SK-N-SH treated with all-trans-retinoic acid at 6 μM for 48 hours (cell line): ENCODE data around the gene ARHGEF12.
A peak's percentile ranks its signal among the peaks of the same experiment; 100 is the strongest.

Experiments used
- ATAC-seq: fragments of 200-7000 bp; cut with Tn5 transposase; 3 replicates; pipeline ENCODE4 v1.9.1; 2020; ENCODE audit warnings: mild to moderate bottlenecking, moderate library complexity
- ARNTL ChIP-seq: fragments of 450-650 bp; formaldehyde crosslinking; IDR thresholded peaks from 2 replicates; pipeline ENCODE4 v1.5.0; 2020; ENCODE audit warnings: low read depth, mild to moderate bottlenecking, moderate library complexity, borderline replicate concordance
- BACH2 ChIP-seq: fragments of 250-450 bp; sonication (Bioruptor Pico); IDR thresholded peaks from 2 replicates; pipeline ENCODE4 v1.9.0; 2021; ENCODE audit warnings: mild to moderate bottlenecking, borderline replicate concordance
- CSDC2 ChIP-seq: fragments of 250-450 bp; sonication (Bioruptor Pico); IDR thresholded peaks from 2 replicates; pipeline ENCODE4 v1.5.0; 2020; ENCODE audit warnings: mild to moderate bottlenecking, moderate library complexity
- ESRRG ChIP-seq: fragments of 250-450 bp; sonication (Bioruptor Pico); IDR thresholded peaks from 2 replicates; pipeline ENCODE4 v1.6.1; 2021; ENCODE audit warnings: mild to moderate bottlenecking
- GLIS3 ChIP-seq: fragments of 250-450 bp; sonication (Bioruptor Pico); IDR thresholded peaks from 2 replicates; pipeline ENCODE4 v1.5.0; 2020; ENCODE audit warnings: mild to moderate bottlenecking, moderate library complexity
- ISL1 ChIP-seq: fragments of 250-450 bp; sonication (Bioruptor Pico); IDR thresholded peaks from 2 replicates; pipeline ENCODE4 v2.1.2; 2022; ENCODE audit warnings: mild to moderate bottlenecking, moderate library complexity
- OSR1 ChIP-seq: fragments of 250-450 bp; sonication (Bioruptor Pico); IDR thresholded peaks from 2 replicates; pipeline ENCODE4 v1.8.0; 2022; ENCODE audit warnings: moderate library complexity, mild to moderate bottlenecking, inconsistent platforms
- PPARA ChIP-seq: fragments of 250-450 bp; sonication (Bioruptor Pico); IDR thresholded peaks from 2 replicates; pipeline ENCODE4 v1.5.0; 2020; ENCODE audit warnings: mild to moderate bottlenecking, borderline replicate concordance
- RARB ChIP-seq: fragments of 250-450 bp; sonication (Bioruptor Pico); IDR thresholded peaks from 2 replicates; pipeline ENCODE4 v1.8.0; 2021; ENCODE audit warnings: mild to moderate bottlenecking, moderate library complexity
- SNAI2 ChIP-seq: fragments of 250-450 bp; sonication (Bioruptor Pico); IDR thresholded peaks from 2 replicates; pipeline ENCODE4 v1.5.0; 2020; ENCODE audit warnings: mild to moderate bottlenecking, moderate library complexity
- TCF4 ChIP-seq: fragments of 250-450 bp; sonication (Bioruptor Pico); IDR thresholded peaks from 2 replicates; pipeline ENCODE4 v1.8.0; 2021; ENCODE audit warnings: mild to moderate bottlenecking, moderate library complexity, borderline replicate concordance
- TOX ChIP-seq: fragments of 250-450 bp; sonication (Bioruptor Pico); IDR thresholded peaks from 2 replicates; pipeline ENCODE4 v1.8.0; 2021; ENCODE audit warnings: mild to moderate bottlenecking, moderate library complexity, borderline replicate concordance
- ZC3H10 ChIP-seq: fragments of 250-450 bp; sonication (Bioruptor Pico); IDR thresholded peaks from 2 replicates; pipeline ENCODE4 v1.5.1; 2021; ENCODE audit warnings: mild to moderate bottlenecking, moderate library complexity
- ZFP3 ChIP-seq: fragments of 250-450 bp; sonication (Bioruptor Pico); IDR thresholded peaks from 2 replicates; pipeline ENCODE4 v1.5.0; 2020; ENCODE audit warnings: mild to moderate bottlenecking, moderate library complexity
- ZFP30 ChIP-seq: fragments of 450-650 bp; formaldehyde crosslinking; IDR thresholded peaks from 2 replicates; pipeline ENCODE4 v1.5.0; 2022; ENCODE audit warnings: mild to moderate bottlenecking, moderate library complexity
- ZNF565 ChIP-seq: fragments of 450-650 bp; formaldehyde crosslinking; conservative IDR thresholded peaks from 2 replicates; pipeline ENCODE4 v1.5.0; 2020; ENCODE audit warnings: low read depth, mild to moderate bottlenecking, moderate library complexity
- ZNF70 ChIP-seq: fragments of 450-650 bp; formaldehyde crosslinking; IDR thresholded peaks from 2 replicates; pipeline ENCODE4 v1.5.0; 2020; ENCODE audit warnings: mild to moderate bottlenecking, moderate library complexity
- ZNF8 ChIP-seq: fragments of 450-650 bp; formaldehyde crosslinking; IDR thresholded peaks from 2 replicates; pipeline ENCODE4 v1.5.0; 2020; ENCODE audit warnings: mild to moderate bottlenecking, moderate library complexity
- TF ChIP-seq, protein P1 (sequence below): fragments of 250-450 bp; sonication (Bioruptor Pico); IDR thresholded peaks from 2 replicates; pipeline ENCODE4 v1.8.0; 2021; ENCODE audit warnings: low read depth, mild to moderate bottlenecking, moderate library complexity, borderline replicate concordance
- TF ChIP-seq, protein P2 (sequence below): fragments of 250-450 bp; sonication (Bioruptor Pico); IDR thresholded peaks from 2 replicates; pipeline ENCODE4 v1.5.0; 2020; ENCODE audit warnings: mild to moderate bottlenecking, moderate library complexity
- TF ChIP-seq, protein P3 (sequence below): fragments of 250-450 bp; sonication (Bioruptor Pico); IDR thresholded peaks from 2 replicates; pipeline ENCODE4 v1.5.1; 2021; ENCODE audit warnings: mild to moderate bottlenecking, moderate library complexity
- TF ChIP-seq, protein P4 (sequence below): fragments of 250-450 bp; sonication (Bioruptor Pico); IDR thresholded peaks from 2 replicates; pipeline ENCODE4 v1.5.1; 2020; ENCODE audit warnings: low read depth, mild to moderate bottlenecking, moderate library complexity
- TF ChIP-seq, protein P5 (sequence below): fragments of 250-450 bp; sonication (Bioruptor Pico); IDR thresholded peaks from 2 replicates; pipeline ENCODE4 v1.8.0; 2020; ENCODE audit warnings: mild to moderate bottlenecking, moderate library complexity, borderline replicate concordance

ARHGEF12 gene

DNA sequence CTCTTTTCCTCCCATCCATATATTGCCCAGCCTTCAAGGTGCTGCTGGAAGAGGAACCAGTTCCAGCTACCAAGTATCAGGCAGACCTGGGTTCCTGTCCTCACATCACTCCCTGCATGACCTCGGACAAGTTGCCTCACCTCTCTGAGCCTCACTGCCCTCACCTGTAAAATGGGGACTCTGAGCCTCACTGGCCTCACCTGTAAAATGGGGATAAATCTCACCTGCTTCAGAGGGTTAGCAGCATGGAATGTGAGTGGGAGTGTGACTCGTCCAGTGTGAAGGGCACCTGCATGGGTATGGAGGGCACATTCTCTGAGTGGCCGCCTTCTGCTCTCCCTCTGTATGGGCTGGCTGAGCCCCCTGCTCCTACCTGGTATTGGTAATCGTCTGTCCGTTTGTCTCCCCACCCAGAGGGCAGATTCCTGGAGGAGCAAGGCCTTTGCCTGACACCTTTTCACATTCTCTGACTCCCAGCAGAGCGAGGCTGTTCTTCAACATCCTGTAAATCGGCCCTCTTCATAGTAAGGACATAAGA, 179.0 kb downstream of the ARHGEF12 start (continued):
- TF ChIP-seq, protein P1, sequence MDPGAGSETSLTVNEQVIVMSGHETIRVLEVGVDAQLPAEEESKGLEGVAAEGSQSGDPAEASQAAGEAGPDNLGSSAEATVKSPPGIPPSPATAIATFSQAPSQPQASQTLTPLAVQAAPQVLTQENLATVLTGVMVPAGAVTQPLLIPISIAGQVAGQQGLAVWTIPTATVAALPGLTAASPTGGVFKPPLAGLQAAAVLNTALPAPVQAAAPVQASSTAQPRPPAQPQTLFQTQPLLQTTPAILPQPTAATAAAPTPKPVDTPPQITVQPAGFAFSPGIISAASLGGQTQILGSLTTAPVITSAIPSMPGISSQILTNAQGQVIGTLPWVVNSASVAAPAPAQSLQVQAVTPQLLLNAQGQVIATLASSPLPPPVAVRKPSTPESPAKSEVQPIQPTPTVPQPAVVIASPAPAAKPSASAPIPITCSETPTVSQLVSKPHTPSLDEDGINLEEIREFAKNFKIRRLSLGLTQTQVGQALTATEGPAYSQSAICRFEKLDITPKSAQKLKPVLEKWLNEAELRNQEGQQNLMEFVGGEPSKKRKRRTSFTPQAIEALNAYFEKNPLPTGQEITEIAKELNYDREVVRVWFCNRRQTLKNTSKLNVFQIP (CRISPR knock-in tag): no peak
- no peak for TF ChIP-seq PPARA (CRISPR knock-in tag)

DNA sequence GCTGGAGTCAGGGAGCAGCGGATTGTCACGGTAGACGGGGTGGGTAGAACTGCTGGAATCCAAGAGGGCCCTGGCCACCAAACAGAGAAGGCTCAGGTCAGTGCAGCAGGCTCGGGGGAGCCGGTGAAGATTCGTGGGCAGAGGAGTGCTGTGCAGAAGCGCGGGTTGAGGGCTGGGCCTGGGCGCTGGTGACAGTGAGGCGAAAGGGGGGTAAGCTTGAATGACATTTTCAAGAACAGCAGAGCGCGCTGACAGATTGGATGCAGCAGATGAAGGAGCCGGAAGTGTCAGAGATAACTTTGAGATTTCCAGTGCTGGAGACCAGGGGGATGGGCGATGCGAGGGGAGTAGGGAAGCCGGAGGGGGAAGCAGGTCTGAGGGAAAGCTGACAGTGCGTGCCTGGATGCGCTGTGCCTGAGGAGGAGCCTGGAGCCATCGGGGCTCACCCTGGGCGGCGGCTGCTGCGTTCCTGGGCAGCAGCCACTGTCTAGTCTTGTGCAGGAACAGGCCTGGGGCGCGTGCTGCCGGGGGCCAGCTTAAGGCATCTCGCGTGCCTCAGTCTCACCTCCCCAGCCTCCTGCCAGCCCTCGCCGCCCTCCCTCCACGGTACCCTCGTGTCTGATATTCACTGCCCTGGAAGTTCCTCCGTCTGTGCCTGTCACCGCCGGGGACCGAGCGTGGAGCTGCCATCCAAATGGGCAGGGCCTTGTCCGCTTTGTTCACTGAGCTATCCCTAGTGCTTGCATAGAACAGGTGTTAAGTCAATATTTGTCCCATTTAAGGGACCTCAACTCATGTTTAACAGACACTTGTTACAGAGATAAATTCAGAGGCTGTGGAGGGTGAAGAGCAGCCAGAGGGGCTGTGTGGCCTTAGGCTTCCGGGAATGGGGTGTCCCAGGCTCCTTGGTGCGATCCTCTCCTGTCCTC, 180.5 kb downstream of the ARHGEF12 start:
- peak; percentile 19; the same call in 2 of the 3 replicates for ATAC-seq

DNA sequence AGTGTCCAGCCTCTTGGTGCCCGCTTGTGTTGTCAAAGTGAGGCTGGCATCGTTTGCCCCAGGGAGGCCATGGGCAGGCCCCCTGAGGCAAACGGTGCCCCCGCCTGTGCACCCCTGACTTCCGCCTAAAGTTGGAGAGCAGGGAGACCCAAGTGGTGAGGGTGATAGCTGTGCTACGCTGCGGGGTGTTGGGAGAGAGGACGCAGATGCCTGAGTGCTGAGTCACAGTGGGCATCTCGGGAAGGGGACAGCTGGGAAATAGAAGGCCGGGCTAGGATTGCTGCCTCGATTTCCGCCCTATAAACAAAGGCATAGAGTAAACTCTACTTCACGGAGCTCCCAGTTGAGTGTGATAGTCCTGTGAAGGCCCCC, 181.2 kb downstream of the ARHGEF12 start:
- ATAC-seq: no peak; the same call in 2 of the 3 replicates
- no peak for TF ChIP-seq ISL1 (CRISPR knock-in tag)
- no peak for TF ChIP-seq ZC3H10
- no peak for TF ChIP-seq ZNF70
- no peak for TF ChIP-seq TOX
- TF ChIP-seq SNAI2 (CRISPR knock-in tag): no peak
- no peak for TF ChIP-seq CSDC2 (CRISPR knock-in tag)
- no peak for TF ChIP-seq ZNF8
- TF ChIP-seq, protein P2, sequence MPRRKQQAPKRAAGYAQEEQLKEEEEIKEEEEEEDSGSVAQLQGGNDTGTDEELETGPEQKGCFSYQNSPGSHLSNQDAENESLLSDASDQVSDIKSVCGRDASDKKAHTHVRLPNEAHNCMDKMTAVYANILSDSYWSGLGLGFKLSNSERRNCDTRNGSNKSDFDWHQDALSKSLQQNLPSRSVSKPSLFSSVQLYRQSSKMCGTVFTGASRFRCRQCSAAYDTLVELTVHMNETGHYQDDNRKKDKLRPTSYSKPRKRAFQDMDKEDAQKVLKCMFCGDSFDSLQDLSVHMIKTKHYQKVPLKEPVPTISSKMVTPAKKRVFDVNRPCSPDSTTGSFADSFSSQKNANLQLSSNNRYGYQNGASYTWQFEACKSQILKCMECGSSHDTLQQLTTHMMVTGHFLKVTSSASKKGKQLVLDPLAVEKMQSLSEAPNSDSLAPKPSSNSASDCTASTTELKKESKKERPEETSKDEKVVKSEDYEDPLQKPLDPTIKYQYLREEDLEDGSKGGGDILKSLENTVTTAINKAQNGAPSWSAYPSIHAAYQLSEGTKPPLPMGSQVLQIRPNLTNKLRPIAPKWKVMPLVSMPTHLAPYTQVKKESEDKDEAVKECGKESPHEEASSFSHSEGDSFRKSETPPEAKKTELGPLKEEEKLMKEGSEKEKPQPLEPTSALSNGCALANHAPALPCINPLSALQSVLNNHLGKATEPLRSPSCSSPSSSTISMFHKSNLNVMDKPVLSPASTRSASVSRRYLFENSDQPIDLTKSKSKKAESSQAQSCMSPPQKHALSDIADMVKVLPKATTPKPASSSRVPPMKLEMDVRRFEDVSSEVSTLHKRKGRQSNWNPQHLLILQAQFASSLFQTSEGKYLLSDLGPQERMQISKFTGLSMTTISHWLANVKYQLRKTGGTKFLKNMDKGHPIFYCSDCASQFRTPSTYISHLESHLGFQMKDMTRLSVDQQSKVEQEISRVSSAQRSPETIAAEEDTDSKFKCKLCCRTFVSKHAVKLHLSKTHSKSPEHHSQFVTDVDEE (CRISPR knock-in tag): no peak
- no peak for TF ChIP-seq ZFP3 (CRISPR knock-in tag)
- TF ChIP-seq BACH2 (CRISPR knock-in tag): no peak
- no peak for TF ChIP-seq ARNTL (CRISPR knock-in tag)
- TF ChIP-seq, protein P3, sequence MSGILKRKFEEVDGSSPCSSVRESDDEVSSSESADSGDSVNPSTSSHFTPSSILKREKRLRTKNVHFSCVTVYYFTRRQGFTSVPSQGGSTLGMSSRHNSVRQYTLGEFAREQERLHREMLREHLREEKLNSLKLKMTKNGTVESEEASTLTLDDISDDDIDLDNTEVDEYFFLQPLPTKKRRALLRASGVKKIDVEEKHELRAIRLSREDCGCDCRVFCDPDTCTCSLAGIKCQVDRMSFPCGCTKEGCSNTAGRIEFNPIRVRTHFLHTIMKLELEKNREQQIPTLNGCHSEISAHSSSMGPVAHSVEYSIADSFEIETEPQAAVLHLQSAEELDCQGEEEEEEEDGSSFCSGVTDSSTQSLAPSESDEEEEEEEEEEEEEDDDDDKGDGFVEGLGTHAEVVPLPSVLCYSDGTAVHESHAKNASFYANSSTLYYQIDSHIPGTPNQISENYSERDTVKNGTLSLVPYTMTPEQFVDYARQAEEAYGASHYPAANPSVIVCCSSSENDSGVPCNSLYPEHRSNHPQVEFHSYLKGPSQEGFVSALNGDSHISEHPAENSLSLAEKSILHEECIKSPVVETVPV (CRISPR knock-in tag): no peak

More for the DNA sequence above, 180.5 kb downstream of the ARHGEF12 start:
- TF ChIP-seq ZFP30 (CRISPR knock-in tag) (no peak), ESRRG (CRISPR knock-in tag) (no peak), OSR1 (no peak), BACH2 (CRISPR knock-in tag) (no peak), ZC3H10 (no peak), PPARA (CRISPR knock-in tag) (no peak), ZFP3 (CRISPR knock-in tag) (no peak), ZNF565 (CRISPR knock-in tag) (no peak), TOX (no peak), TCF4 (CRISPR knock-in tag) (no peak), ISL1 (CRISPR knock-in tag) (no peak), SNAI2 (CRISPR knock-in tag) (no peak), RARB (no peak), GLIS3 (CRISPR knock-in tag) (no peak)
- TF ChIP-seq, protein P2 (CRISPR knock-in tag): no peak
- TF ChIP-seq, protein P4, sequence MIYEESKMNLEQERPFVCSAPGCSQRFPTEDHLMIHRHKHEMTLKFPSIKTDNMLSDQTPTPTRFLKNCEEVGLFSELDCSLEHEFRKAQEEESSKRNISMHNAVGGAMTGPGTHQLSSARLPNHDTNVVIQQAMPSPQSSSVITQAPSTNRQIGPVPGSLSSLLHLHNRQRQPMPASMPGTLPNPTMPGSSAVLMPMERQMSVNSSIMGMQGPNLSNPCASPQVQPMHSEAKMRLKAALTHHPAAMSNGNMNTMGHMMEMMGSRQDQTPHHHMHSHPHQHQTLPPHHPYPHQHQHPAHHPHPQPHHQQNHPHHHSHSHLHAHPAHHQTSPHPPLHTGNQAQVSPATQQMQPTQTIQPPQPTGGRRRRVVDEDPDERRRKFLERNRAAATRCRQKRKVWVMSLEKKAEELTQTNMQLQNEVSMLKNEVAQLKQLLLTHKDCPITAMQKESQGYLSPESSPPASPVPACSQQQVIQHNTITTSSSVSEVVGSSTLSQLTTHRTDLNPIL: no peak
- TF ChIP-seq, protein P5, sequence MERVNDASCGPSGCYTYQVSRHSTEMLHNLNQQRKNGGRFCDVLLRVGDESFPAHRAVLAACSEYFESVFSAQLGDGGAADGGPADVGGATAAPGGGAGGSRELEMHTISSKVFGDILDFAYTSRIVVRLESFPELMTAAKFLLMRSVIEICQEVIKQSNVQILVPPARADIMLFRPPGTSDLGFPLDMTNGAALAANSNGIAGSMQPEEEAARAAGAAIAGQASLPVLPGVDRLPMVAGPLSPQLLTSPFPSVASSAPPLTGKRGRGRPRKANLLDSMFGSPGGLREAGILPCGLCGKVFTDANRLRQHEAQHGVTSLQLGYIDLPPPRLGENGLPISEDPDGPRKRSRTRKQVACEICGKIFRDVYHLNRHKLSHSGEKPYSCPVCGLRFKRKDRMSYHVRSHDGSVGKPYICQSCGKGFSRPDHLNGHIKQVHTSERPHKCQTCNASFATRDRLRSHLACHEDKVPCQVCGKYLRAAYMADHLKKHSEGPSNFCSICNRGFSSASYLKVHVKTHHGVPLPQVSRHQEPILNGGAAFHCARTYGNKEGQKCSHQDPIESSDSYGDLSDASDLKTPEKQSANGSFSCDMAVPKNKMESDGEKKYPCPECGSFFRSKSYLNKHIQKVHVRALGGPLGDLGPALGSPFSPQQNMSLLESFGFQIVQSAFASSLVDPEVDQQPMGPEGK (CRISPR knock-in tag): no peak
